GM12878 (cell line): Measurements from ENCODE around the gene ZXDC.

Experiments
- CTCF ChIP-seq, 3 experiments: IDR thresholded peaks in 2 of 3; conservative IDR thresholded peaks in 1 of 3; 2 replicates each; pipeline ENCODE4 v1.5.1; 2011; ENCODE audit warnings: low read depth in 3 of 3, low read length in 3 of 3, mild to moderate bottlenecking in 3 of 3, control low read depth in 2 of 3, moderate library complexity in 2 of 3, inconsistent platforms in 1 of 3, mixed read lengths in 1 of 3; ENCODE audit not compliant: control insufficient read depth in 2 of 3, insufficient read depth in 1 of 3; ENCODE audit errors: extremely low read depth in 1 of 3
- EZH2 ChIP-seq: IDR thresholded peaks from 2 replicates; pipeline ENCODE4 v1.6.1; 2012; ENCODE audit warnings: low read depth, mild to moderate bottlenecking, control low read depth, inconsistent platforms, low read length, borderline replicate concordance; ENCODE audit not compliant: control insufficient read depth
- HDAC6 ChIP-seq: fragments of 200-600 bp; sonication (generic); IDR thresholded peaks from one replicate; pipeline ENCODE4 v1.8.0; 2017; ENCODE audit warnings: antibody characterized with exemption; ENCODE audit not compliant: unreplicated experiment
- JUND ChIP-seq: IDR thresholded peaks from 2 replicates; pipeline ENCODE4 v1.6.1; 2012; ENCODE audit warnings: low read depth, mild to moderate bottlenecking, low read length, improper control_type of control experiment, moderate library complexity
- POLR2A ChIP-seq: IDR thresholded peaks from 2 replicates; pipeline ENCODE4 v1.6.1; 2011; ENCODE audit warnings: low read depth, mild to moderate bottlenecking, low read length
- SIN3A ChIP-seq: IDR thresholded peaks from 2 replicates; pipeline ENCODE4 v1.6.1; 2012; ENCODE audit warnings: low read depth, low read length, improper control_type of control experiment
- TAF1 ChIP-seq: IDR thresholded peaks from 2 replicates; pipeline ENCODE4 v1.6.1; 2011; ENCODE audit warnings: mild to moderate bottlenecking, low read depth, low read length, borderline replicate concordance
- TCF12 ChIP-seq: IDR thresholded peaks from 2 replicates; pipeline ENCODE4 v1.6.1; 2011; ENCODE audit warnings: low read depth, mild to moderate bottlenecking, low read length
- YY1 ChIP-seq: IDR thresholded peaks from 2 replicates; pipeline ENCODE4 v1.6.1; 2011; ENCODE audit warnings: low read depth, mild to moderate bottlenecking, low read length
- ZNF687 ChIP-seq: fragments of 450-650 bp; IDR thresholded peaks from 2 replicates; pipeline ENCODE4 v1.6.1; 2017; ENCODE audit warnings: mild to moderate bottlenecking, moderate library complexity

GRCh38 chr3:126522363-126522788 lies 46.7 kb upstream of the ZXDC start:
- peak; percentile 72 to 89 (median 87) for TF ChIP-seq CTCF (IDR thresholded peaks at IDR 0.05 in 2 of 3, conservative IDR thresholded peaks at IDR 0.05 in 1 of 3; ENCODE audit: control insufficient read depth in 2 of 3, extremely low read depth in 1 of 3, insufficient read depth in 1 of 3, low read depth in 3 of 3, low read length in 3 of 3)
- TF ChIP-seq JUND, result no peak
- TF ChIP-seq EZH2, result no peak
- no peak for TF ChIP-seq HDAC6
- TF ChIP-seq YY1, result no peak
- no peak for TF ChIP-seq SIN3A
- TF ChIP-seq TAF1, result no peak
- no peak for TF ChIP-seq ZNF687
- no peak for TF ChIP-seq TCF12
- no peak for TF ChIP-seq POLR2A
